ENCODE measurements around the gene AGAP1.

GRCh38 chr2:235908826-235909225 lies 415.0 kb downstream of the AGAP1 start:
- no peak for TF ChIP-seq POLR2A (IDR thresholded peaks at IDR 0.05)
- TF ChIP-seq, protein P1, sequence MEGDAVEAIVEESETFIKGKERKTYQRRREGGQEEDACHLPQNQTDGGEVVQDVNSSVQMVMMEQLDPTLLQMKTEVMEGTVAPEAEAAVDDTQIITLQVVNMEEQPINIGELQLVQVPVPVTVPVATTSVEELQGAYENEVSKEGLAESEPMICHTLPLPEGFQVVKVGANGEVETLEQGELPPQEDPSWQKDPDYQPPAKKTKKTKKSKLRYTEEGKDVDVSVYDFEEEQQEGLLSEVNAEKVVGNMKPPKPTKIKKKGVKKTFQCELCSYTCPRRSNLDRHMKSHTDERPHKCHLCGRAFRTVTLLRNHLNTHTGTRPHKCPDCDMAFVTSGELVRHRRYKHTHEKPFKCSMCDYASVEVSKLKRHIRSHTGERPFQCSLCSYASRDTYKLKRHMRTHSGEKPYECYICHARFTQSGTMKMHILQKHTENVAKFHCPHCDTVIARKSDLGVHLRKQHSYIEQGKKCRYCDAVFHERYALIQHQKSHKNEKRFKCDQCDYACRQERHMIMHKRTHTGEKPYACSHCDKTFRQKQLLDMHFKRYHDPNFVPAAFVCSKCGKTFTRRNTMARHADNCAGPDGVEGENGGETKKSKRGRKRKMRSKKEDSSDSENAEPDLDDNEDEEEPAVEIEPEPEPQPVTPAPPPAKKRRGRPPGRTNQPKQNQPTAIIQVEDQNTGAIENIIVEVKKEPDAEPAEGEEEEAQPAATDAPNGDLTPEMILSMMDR (IDR thresholded peaks at IDR 0.05), result no peak

Measured in uterus (tissue), 2 donors.